8988T (cell line): ENCODE data around the gene GPAT3.
"Not testable (repeated sequence)": the region's sequence is repeated elsewhere in the genome, so short reads cannot be mapped to it uniquely, and the experiment has no call there.

Source experiments
- DNase-seq: peaks from one replicate; pipeline ENCODE4 v3.0.0; 2011

The GPAT3 gene

DNA sequence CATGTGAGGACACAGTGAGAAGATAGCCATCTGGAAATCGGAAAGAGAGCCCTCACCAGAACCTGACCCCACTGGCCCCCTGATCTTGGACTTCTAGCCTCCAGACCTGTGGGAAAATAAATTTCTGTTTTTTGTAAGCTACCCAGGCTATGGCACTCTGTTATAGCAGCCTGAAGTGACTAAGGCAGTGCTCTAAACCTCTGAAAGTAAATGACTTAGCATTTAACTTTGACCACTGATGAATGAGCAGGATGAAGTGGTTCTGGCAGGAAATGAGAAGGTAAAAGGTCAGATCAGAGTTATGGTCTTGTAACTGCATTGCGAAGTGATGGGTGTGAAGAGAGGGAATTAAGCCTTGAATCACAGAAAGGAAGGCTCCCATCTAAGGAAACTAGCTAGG lies 17.0 kb downstream of the GPAT3 start:
- no peak for DNase-seq

DNA sequence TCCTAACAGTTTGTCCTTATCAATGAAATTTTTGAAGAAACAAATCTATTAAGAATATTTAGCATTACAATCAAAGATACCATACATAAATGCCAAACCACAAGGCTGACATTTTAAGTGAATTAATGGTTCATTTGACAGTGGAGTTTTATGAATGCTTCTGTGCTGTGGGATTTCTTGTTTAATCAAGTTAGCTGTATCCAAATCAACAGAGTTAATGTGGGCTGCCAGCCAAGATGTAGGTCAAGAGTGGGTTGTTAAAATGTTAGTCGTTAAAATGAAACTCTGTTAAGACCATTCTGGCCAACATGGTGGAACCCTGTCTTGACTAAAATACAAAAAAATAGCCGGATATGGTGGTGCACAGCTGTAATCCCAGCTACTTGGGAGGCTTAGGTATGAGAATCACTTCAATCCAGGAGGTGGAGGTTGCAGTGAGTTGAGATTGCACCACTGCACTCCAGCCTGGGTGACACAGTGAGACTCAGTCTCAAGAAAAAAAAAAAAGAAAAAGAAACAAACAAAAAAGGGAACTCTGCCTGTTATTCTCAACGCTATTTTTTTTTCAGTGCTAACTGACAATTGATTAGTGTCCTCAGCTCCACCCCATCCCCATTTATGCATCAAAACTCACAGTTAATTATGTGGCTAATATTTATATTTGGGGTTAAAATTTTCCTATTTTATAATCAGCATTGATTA lies 20.2 kb downstream of the GPAT3 start:
- DNase-seq: no peak

DNA sequence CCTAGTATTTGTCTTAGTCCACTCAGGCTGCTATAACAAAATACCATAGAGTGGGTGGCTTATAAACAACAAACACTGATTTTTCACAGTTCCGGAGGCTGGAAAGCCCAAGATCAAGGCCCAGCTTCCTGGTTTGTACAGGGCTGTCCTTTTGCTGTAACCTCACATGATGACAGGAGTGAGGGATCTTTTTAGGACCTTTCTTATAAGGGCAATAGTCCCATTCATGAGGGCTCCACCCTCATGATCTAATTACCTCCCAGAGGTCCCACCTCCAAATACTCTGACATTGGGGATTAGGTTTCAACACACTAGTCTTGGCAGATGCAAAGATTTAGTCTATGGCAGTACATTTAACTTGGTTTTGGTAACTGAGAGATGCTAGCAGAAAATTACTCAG lies 20.9 kb downstream of the GPAT3 start:
- DNase-seq: no peak

DNA sequence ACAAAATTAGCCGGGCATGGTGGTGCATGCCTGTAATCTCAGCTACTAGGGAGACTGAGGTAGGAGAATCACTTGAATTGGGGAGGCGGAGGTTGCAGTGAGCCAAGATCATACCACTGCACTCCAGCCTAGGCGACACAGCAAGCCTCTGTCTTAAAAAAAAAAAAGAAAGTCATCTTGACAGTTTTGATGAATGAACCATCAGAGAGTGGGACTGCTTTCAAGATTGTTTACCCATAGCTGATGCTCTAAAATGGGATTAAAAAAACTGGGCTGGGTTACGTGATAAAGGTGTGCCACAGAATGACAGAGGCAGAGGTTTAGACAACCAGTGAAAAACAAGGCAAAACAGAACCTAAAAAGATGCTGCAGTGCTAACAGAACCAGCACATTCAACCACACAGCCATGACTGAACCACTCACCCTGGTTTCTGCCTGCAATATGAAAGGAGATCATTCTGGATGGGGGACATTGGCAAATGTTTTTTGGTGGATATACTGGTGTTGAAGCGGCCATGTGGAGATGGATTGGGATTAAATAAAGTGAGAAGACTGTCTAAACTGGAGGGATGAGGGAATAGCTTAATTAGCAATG lies 22.2 kb downstream of the GPAT3 start:
- no peak for DNase-seq

DNA sequence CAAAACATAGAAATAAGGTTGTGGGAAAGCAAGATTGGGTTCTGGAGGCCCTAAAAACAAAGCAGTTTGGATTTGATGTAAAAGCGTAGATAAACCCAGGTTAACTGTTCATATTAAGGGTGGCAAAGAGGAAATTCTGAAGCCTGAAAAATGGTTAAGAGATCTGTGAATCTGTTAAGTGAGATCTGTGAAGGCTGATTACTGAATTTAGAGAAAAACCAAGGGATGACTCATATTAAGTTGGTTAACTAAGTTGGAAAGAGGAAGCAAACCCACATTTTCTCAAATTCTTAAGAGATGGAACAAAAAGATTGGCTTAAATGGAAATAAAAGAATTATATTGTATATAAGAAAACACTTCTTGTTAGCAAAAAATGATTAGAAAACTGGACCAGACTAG lies 22.8 kb downstream of the GPAT3 start:
- DNase-seq: no peak

DNA sequence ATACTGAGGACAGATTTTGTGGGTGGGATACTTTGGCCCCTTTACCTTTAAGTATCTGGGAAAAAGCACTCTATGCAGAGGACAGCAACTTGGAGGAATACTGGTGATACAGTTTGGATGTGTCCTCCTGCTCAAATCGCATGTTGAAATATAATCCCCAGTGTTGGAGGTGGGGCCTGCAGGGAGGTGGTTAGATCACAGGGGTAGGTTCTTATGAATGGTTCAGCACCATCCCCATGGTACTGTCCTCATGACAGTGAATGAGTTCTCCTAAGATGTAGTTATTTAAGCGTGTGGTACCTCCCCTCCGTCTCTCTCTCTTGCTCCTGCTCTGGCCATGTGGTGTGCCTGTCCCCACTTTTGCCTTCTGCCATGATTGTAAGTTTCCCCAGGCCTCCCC lies 24.6 kb downstream of the GPAT3 start:
- no peak for DNase-seq

DNA sequence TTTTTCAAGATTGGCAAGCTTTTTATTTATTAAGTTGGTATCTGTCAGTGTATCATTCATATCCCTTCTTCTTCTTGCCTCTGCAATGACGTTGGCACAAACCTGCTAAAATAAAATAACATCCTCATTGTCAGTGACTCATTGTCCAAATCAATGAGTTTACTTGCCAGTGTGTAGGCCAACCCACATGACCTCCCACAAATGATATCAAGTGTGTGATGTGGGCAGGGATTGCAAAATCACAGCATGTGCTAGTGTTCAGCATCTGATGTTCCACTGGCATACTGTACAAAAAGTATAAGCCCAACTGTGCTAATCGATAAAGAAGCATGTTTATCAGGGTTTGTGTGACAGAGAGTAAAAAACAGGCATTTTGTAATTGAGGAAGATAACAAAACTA lies 25.5 kb downstream of the GPAT3 start:
- DNase-seq: no peak

DNA sequence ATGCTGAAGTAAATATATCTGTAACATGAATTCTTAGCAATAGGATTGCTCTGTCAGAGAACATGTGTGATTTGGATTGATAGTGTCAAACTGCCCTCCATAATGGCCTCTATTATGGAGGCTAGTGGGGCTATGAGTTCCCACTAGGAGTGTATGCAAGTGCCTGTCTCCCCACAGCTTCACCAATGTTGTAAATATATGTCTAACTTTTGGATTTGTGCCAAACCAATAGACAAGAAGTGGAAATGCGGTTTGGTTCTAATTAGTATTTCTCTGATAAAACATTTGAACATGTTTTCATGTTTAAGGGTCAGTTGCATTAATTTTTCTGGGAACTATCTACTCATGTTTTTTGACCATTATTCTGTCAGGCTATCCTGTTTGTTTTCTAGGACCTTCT lies 28.1 kb downstream of the GPAT3 start:
- no peak for DNase-seq

DNA sequence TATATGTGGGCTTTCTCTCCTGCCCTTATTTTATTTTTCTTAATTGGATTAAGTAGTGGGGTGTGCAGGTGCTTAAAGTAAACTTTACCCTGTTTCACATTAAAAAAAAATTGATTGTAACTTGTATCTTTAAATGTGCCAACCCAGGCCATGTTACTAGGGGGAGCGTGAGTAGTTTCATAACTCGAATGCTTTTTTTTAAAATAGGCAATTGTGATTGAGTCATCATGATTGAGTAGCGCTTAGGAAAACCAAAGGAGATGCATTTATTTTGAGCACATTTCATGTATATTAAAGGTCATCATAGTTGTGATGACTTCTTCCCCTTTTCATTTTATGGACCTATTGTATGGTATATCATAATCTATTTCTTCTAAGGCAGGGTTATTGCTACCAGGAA lies 32.2 kb downstream of the GPAT3 start:
- no peak for DNase-seq

DNA sequence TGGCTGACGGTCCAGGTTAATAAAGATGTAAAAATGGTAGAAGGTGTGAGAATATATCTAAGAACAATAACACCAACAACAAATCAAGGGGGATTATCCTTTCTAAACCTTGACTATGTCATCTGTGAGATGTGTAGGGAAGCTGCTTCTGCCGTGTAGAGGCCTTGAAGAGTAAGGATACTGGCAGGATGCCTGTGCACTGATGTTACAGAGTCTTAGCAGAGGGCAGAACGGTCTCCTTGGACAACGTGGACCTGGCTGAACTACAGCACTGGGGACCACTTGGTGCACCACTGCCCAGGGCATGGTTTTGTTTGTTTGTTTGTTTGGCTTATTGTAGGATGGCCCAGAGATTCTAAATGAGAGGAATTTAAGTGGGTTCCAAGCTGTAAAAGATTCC lies 33.5 kb downstream of the GPAT3 start:
- no peak for DNase-seq

DNA sequence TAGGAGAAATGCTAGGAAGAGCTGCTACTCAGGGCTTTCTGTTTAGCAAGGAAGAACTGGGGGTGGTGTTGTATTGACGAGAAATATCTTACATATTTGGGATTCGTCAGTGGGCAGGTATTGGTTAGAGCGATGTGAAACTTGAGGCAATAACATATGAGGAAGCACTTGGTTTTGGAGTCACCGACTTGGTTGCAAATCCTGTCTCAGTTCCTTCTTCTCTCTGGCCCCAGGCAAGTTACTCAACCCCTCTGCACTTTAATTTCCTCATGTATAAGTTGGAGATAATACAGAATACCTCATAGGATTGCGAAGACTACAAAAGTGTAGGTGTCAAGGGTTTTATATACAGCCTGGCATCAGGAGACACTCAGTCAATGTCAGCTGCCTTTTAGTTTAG lies 34.1 kb downstream of the GPAT3 start:
- no peak for DNase-seq

DNA sequence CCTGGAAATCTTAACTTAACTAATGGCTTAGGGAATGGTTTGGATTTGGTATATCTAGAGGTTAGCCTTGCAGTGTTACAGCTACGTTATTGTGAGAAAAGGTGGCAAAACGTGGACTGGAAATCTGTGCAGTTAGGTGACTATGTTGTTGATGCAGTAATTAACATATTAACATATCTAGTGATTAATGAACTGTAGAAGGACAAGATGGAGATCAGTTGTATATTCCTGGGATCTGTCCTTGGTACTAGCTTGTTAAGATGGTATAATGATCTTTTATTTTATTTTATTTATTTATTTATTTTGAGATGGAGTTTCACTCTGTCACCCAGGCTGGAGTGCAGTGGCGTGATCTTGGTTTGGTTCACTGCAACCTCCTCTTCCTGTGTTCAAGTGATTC lies 36.9 kb downstream of the GPAT3 start:
- no peak for DNase-seq

DNA sequence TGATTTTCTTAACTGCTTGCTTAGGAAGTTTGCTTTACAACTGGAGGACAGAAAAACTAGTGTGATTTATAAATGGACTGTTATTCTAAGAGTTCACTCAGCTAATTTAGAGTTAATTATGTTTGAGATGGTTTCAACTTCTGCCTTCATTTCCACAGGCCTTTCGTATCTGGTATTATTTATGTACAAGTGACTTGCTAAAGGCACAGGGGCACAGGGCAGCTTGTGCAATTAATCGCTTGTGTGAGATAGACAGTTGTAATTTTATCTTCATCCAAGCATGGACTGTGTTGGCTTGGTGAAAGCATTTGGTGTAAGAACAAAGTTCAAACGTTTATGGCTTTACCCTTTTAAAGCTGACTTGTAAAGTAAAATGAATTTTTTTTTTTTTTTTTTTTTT lies 38.3 kb downstream of the GPAT3 start:
- DNase-seq: no peak

DNA sequence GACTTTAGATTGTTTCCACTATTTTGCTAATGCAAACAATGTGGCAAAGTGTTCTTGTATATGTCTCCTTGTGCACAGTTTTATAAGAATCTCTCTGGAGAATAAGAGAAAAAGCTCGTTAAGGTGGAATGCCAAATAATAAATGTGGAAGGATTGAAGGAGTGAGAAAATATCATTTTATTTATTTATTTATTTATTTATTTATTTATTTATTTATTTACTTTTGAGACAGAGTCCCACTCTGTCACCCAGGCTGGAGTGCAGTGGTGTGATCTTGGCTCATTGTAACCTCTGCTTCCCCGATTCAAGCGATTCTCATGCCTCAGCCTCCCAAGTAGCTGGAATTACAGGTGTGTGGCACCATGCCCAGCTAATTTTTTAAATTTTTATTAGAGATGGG lies 40.3 kb downstream of the GPAT3 start:
- not testable (repeated sequence) for DNase-seq

DNA sequence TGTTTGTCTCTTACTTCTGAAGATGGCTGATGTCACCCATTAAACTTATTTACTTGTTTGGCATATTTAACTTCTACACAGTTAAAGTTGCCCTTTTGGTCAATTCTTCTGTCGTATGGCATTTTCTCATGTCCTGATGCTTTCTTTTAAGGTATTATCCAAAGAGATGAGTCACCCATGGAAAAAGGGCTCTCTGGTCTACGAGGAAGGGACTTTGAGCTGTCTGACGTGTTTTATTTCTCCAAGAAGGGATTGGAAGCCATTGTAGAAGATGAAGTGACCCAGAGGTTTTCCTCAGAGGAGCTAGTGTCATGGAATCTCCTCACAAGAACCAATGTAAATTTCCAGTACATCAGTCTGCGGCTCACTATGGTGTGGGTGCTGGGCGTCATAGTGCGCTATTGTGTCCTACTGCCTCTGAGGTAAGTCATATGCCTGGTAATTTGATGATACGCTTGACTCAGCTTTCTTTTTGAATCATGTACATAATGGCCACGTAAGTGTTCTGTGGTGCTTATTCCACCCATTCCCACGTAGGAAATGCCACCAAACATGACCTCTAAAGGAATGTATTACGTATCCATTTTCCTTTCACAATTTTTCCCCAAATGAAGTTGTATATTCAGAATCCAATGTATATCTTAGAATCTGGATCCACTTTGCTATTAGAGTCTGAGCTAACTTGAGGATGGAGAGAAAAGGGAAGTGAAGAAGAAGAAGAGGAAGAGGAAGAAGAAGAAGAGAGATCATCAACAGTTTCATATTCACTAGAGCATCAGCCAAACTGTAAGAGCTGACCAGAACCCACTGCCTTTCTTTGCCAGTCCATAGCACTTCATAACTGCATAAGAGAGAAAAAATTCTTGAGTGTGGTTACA lies 45.7 kb downstream of the GPAT3 start:
- no peak for DNase-seq

DNA sequence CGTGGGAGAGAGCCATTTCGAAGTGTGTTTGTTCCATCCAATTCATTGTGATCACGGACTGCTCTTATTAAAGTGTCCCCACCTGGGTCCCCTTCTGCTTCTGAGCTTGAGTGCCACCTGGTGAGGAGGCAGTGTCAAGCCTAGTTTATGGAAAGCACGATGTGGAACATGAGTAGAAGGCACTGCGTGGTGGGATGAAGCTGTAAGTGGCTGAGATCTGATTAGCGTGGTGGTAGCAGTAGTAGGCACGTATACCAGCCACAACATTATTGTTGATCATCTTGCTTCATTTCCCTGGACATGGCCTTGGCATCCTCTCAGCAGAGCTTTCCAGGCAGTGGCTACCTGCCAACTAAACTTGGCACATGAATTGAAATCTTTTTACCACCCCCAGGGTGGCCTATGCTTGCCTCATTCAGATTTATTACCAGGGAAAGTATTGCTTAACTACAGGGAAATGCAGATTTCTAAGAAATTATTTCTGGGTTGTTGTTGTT lies 46.4 kb downstream of the GPAT3 start:
- DNase-seq: no peak

DNA sequence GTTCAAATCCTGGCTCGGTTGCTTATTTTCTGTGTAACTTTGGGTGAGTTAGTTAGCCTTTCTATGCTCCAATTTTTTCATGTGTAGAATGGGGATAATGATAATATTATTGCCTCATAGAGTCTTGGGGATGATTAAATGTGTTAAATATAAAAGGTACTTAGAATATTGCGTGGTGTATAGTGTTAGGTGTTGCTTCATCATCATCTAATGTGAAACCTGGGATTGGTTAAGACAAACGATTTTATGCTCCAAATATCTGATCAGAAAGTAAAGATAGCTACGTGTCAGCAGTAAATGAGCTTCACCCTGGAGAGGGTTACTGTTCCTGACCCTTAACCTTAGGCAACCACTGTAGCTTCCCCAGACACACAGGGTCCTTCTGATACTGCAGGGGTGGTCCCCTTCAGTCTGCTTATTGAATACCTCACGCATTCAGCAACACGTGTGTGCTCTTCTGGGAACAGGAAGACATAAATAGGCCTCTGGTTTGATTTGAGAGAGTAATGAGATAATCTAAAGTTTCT lies 50.1 kb downstream of the GPAT3 start:
- no peak for DNase-seq

DNA sequence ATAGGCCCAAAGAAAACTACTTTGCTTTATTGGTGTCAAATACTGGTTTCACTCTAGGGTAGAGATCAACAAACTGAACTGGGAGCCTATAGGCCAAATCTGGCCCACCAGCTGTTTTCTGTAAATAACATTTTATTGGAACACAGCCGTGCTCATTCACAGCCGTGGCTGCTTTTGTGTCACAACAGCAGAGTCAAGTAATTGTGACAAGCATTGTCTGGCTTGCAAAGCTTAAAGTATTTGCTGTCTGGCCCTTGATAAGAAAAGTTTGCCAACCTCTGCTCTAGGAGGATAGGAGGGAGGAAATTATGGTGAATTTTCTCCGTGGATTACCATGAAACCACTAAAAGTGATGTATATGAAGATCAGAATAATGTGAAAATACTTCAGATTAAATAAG lies 53.4 kb downstream of the GPAT3 start:
- no peak for DNase-seq

DNA sequence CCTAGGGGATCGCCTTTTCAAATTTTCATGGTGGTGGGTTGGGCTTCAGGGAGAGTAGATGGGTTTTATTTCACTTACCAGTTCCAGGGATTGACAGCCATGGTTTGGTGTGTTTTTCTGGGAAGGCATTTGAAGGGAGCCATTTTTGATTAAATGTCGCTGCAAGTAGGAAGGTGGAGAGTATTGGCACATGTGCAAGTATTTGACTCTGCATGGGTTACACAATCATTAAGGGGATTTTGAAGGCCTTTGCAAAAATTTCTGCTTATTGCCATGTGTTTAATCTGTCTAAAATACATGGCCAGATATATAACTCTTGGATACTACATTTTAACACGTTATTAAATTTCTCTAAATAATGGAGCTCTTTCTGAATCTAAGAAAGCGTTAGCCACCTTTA lies 55.1 kb downstream of the GPAT3 start:
- no peak for DNase-seq

DNA sequence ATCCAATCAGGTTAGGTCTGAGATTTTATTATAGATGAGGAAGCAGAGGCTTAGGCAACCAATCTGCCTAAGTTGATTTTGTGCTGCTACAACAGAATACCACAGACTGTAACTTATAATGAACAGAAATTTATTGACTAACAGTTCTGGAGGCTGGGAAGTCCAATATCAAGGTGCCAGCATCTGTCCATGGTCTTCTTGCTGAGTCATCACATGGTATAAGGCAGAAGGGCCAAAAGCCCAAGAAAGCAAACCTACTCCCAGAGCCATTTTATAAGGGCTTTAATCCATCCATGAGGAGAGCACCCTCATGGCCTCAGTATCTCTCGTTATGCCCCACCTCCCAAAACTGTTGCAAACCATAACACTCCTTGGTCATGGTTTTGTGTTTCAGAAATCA lies 55.8 kb downstream of the GPAT3 start:
- DNase-seq: no peak

DNA sequence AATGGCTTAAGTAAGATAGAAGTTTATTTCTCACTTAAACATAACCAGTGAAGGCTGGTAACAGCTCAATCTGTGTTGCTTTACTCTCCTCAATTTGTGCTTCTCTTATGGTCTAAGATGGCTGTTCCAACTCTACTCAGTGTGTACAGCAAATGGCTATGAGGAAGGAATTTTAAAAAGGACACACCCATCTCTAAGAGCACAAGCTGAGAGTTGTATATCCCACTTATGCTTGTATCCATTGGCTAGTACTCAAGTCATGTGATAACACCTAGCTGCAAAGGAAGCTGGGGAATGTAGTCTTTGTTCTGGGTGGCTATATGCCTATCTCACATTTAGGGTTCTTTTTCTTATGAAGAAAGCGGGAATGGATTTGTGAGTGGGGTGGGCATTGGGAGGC lies 63.3 kb downstream of the GPAT3 start:
- no peak for DNase-seq

DNA sequence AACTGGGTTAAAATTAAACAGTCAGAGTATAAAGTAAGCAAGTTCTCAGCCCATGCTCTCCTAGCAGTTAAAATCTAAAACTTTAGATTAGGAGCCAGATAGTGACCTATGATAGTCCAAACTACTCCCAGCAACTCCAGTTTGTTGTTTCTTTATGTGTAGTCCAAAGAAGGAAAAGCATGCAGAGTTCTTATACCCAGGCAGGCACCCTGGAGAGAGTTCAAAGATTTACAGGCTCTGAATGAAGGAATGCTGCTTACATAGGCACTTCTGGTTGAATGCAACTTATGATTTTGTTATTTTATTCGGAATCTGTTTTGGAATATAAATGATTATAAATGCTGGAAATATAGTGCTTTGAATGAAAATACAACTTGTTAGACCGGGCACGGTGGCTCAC lies 67.2 kb downstream of the GPAT3 start:
- no peak for DNase-seq

DNA sequence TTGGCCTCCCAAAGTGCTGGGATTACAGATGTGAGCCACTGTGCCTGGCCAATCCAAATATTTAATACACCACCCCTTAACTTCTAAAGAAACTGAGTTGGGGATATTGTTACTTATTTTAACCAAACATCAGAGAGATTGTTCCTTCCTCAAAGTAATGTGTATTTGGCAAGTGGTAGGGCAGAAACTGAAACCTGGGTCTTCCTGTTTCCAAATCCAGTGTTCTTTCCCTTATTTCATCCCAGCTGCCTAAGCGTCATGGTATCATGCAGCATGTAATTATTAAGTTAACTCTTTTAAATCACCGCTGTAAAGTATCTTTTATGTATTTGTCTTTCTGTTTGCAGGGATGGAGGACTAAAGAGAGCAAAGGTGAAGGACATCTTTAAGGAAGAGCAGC lies 68.4 kb downstream of the GPAT3 start:
- no peak for DNase-seq

DNA sequence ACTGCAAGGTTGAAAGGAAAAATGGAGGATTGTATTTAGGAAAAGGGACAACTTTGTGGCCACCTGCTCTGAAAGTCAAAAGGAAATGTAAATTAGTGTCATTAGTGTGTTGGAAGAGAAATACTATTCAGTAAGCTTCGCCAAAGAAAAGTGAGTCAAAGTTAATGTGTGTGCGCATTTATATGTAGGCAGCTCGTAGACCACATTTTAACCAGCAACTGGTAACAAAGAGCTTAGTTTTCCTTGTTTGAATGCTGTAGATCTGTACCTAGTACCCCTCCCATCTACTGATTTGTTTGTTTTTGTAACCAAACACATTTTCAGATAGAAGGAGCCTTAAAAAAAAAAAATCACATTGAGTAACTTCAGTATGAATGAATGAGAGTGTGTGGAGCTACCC lies 69.3 kb downstream of the GPAT3 start:
- no peak for DNase-seq
